CD8-positive, alpha-beta memory T cell (primary cell): ENCODE data around the gene ABHD10. TPM values are rescaled to one million over a fixed set of nuclear protein-coding genes. Genes with fewer than 3 reads are reported as not detected.

Experiments
- CTCF ChIA-PET: fragments of 350-600 bp; sonication (Branson Sonifier 250); formaldehyde crosslinking; loops from one replicate; lab custom pipeline; 2021; ENCODE audit warnings: antibody characterized with exemption; lab: Charles Lee
- POLR2A ChIA-PET: fragments of 350-600 bp; sonication (Branson Sonifier 250); formaldehyde crosslinking; loops from one replicate; lab custom pipeline; 2021; ENCODE audit warnings: antibody characterized with exemption; lab: Charles Lee
- DNase-seq, 5 donors: peaks; one replicate each; pipeline versions ENCODE4 v3.0.0 to v3.0.0-alpha.2; 2020 to 2022; ENCODE audit warnings: mixed read lengths in 1 of 5
- H3K27ac ChIP-seq: one replicate; pipeline ENCODE4 v1.7.0; 2013; ENCODE audit warnings: low read depth, mild to moderate bottlenecking, low read length, moderate library complexity
- H3K27me3 ChIP-seq: 2 replicates; pipeline ENCODE4 v1.7.0; 2013; ENCODE audit warnings: low read length, mild to moderate bottlenecking; ENCODE audit not compliant: insufficient read depth, poor library complexity, severe bottlenecking
- H3K36me3 ChIP-seq: 2 replicates; pipeline ENCODE4 v1.7.0; 2013; ENCODE audit warnings: mild to moderate bottlenecking, low read length, moderate library complexity; ENCODE audit not compliant: insufficient read depth
- H3K4me1 ChIP-seq: 2 replicates; pipeline ENCODE4 v1.7.0; 2013; ENCODE audit warnings: mild to moderate bottlenecking, low read length, moderate library complexity; ENCODE audit not compliant: insufficient read depth
- H3K4me3 ChIP-seq: 2 replicates; pipeline ENCODE4 v1.7.0; 2013; ENCODE audit warnings: mild to moderate bottlenecking, low read length
- H3K9me3 ChIP-seq: 2 replicates; pipeline ENCODE4 v1.7.0; 2013; ENCODE audit warnings: mild to moderate bottlenecking, low read length
- H3K27ac Mint-ChIP-seq, 8 donors: one replicate each; pipeline ENCODE4 v1.8.0; 2020 to 2021; ENCODE audit warnings: mixed read lengths in 8 of 8, mild to moderate bottlenecking in 6 of 8, inconsistent platforms in 3 of 8, moderate library complexity in 3 of 8
- H3K27me3 Mint-ChIP-seq, 2 donors: one replicate each; pipeline ENCODE4 v1.8.0; 2020 to 2021; ENCODE audit warnings: mixed read lengths in 2 of 2, mild to moderate bottlenecking in 1 of 2, moderate library complexity in 1 of 2
- H3K36me3 Mint-ChIP-seq, 3 donors: one replicate each; pipeline ENCODE4 v1.8.0; 2020 to 2021; ENCODE audit warnings: mixed read lengths in 3 of 3, inconsistent platforms in 1 of 3, mild to moderate bottlenecking in 1 of 3
- H3K4me1 Mint-ChIP-seq, 3 donors: one replicate each; pipeline ENCODE4 v1.8.0; 2020 to 2021; ENCODE audit warnings: mixed read lengths in 3 of 3, inconsistent platforms in 1 of 3, mild to moderate bottlenecking in 1 of 3
- H3K4me3 Mint-ChIP-seq, 7 donors: one replicate each; pipeline ENCODE4 v1.8.0; 2020 to 2021; ENCODE audit warnings: mixed read lengths in 7 of 7, mild to moderate bottlenecking in 6 of 7, moderate library complexity in 4 of 7, inconsistent platforms in 2 of 7
- H3K9me3 Mint-ChIP-seq, 5 donors: one replicate each; pipeline ENCODE4 v1.8.0; 2020 to 2022; ENCODE audit warnings: mixed read lengths in 5 of 5, mild to moderate bottlenecking in 3 of 5, moderate library complexity in 2 of 5, inconsistent platforms in 1 of 5
- polyA plus RNA-seq: library from polyadenylated mRNA; unstranded; fragments of 300-500 nt; fragmentation: Illumina TruSeq; gene quantifications from one replicate; pipeline ENCODE4 v1.2.3, GENCODE V29; 2021
- total RNA-seq, 2 experiments: library from RNA; stranded (reverse); gene quantifications; one replicate each; pipeline ENCODE4 v1.2.3, GENCODE V29; 2021

Gene ABHD10
- total RNA-seq: 10 to 100 TPM; 43.1 to 44.1 TPM
- 30.6 TPM for polyA plus RNA-seq

- CTCF ChIA-PET: interaction anchor here (0.7 to 3.9 kb wide), 14 partner anchors 10 to 552 kb away, joined by 3 to 28 read pairs (median 5); partner anchors contain the start of gene PHLDB2
- Mint-ChIP-seq H3K27me3 (peaks cover 0 to 2% of the 10 kb centered on the region in 2 donors), H3K9me3 (no peaks in the 10 kb centered on the region), H3K4me3 (peak within 1 kb of the TSS; percentile 90 to 98 (median 93)), H3K27ac (peak within 1 kb of the TSS; percentile 88 to 96 (median 92)), H3K36me3 (peaks cover 0 to 21% (median 5%) of the 10 kb centered on the region in 3 donors), H3K4me1 (peaks cover 41 to 51% (median 46%) of the 10 kb centered on the region in 3 donors)
- peak within 1 kb of the TSS; percentile 97 for H3K4me3 ChIP-seq
- no peaks in the 10 kb centered on the region for H3K36me3 ChIP-seq
- peak within 1 kb of the TSS; percentile 87 for H3K27ac ChIP-seq
- no peaks in the 10 kb centered on the region for H3K27me3 ChIP-seq
- DNase-seq: peak; percentile 92 to 99 (median 95)
- POLR2A ChIA-PET: interaction anchor here (0.5 to 2.1 kb wide), 11 partner anchors 9 to 651 kb away, joined by 3 to 13 read pairs (median 5); partner anchors contain the start of genes ATG3, PHLDB2 and SLC35A5
- no peaks in the 10 kb centered on the region for H3K9me3 ChIP-seq
- H3K4me1 ChIP-seq: peaks cover 32% of the 10 kb centered on the region
Measured at GRCh38 chr3:111978583-111979433, at the start of gene ABHD10. TSS of gene ABHD10 (plus strand) at chr3:111979026. CDS start at chr3:111979062, 36 bp downstream.

GRCh38 chr3:111929484-111929883, 49.3 kb upstream of the ABHD10 start:
- Histone ChIP-seq H3K4me1 (no peaks in the 10 kb centered on the region), H3K9me3 (no peaks in the 10 kb centered on the region), H3K4me3 (no peak overlapping the region), H3K27me3 (no peaks in the 10 kb centered on the region), H3K36me3 (no peaks in the 10 kb centered on the region), H3K27ac (no peak overlapping the region)
- POLR2A ChIA-PET: interaction anchor here (0.6 kb wide), 1 partner anchor 159 kb away, joined by 3 read pairs; no protein-coding TSS in a partner anchor
- Mint-ChIP-seq H3K9me3 (no peaks in the 10 kb centered on the region), H3K27ac (no peak overlapping the region), H3K27me3 (peaks cover 0 to 2% of the 10 kb centered on the region in 2 donors), H3K4me3 (no peak overlapping the region), H3K4me1 (no peaks in the 10 kb centered on the region), H3K36me3 (peaks cover 5 to 27% (median 7%) of the 10 kb centered on the region in 3 donors)
- no peak for DNase-seq
- CTCF ChIA-PET: no interaction called here

GRCh38 chr3:111932946-111933345, 45.9 kb upstream of the ABHD10 start:
- Histone ChIP-seq H3K4me3 (no peak overlapping the region), H3K27me3 (no peaks in the 10 kb centered on the region), H3K27ac (no peak overlapping the region), H3K9me3 (no peaks in the 10 kb centered on the region), H3K36me3 (no peaks in the 10 kb centered on the region), H3K4me1 (no peaks in the 10 kb centered on the region)
- DNase-seq: no peak
- Mint-ChIP-seq H3K9me3 (no peaks in the 10 kb centered on the region), H3K4me3 (no peak overlapping the region), H3K27ac (no peak overlapping the region), H3K27me3 (peaks cover 0 to 2% of the 10 kb centered on the region in 2 donors), H3K4me1 (no peaks in the 10 kb centered on the region), H3K36me3 (peaks cover 0 to 19% (median 6%) of the 10 kb centered on the region in 3 donors)
- CTCF ChIA-PET: no interaction called here
- POLR2A ChIA-PET: no interaction called here

- Mint-ChIP-seq H3K27ac (peak overlapping the region in 1 of 8 donors; percentile 22), H3K4me1 (no peaks in the 10 kb centered on the region), H3K27me3 (no peaks in the 10 kb centered on the region), H3K36me3 (peaks cover 7 to 39% (median 18%) of the 10 kb centered on the region in 3 donors), H3K9me3 (no peaks in the 10 kb centered on the region), H3K4me3 (no peak overlapping the region)
- Histone ChIP-seq H3K27ac (no peak overlapping the region), H3K36me3 (no peaks in the 10 kb centered on the region), H3K9me3 (no peaks in the 10 kb centered on the region), H3K27me3 (no peaks in the 10 kb centered on the region), H3K4me1 (no peaks in the 10 kb centered on the region), H3K4me3 (no peak overlapping the region)
- POLR2A ChIA-PET: no interaction called here
- CTCF ChIA-PET: no interaction called here
- DNase-seq: no peak
Measured at GRCh38 chr3:111936191-111936841, 42.5 kb upstream of the ABHD10 start.

- no peaks in the 10 kb centered on the region for H3K27me3 ChIP-seq
- Mint-ChIP-seq H3K4me1 (no peaks in the 10 kb centered on the region), H3K9me3 (no peaks in the 10 kb centered on the region), H3K27me3 (no peaks in the 10 kb centered on the region), H3K4me3 (no peak overlapping the region), H3K36me3 (peaks cover 8 to 43% (median 23%) of the 10 kb centered on the region in 3 donors), H3K27ac (no peak overlapping the region)
- POLR2A ChIA-PET: no interaction called here
- CTCF ChIA-PET: no interaction called here
- no peaks in the 10 kb centered on the region for H3K36me3 ChIP-seq
- no peak for DNase-seq
- H3K4me1 ChIP-seq: no peaks in the 10 kb centered on the region
- no peaks in the 10 kb centered on the region for H3K9me3 ChIP-seq
- H3K4me3 ChIP-seq: no peak overlapping the region
- no peak overlapping the region for H3K27ac ChIP-seq
Measured at GRCh38 chr3:111936967-111937366, 41.9 kb upstream of the ABHD10 start.

GRCh38 chr3:111937871-111938270, 41.0 kb upstream of the ABHD10 start:
- no peaks in the 10 kb centered on the region for H3K27me3 Mint-ChIP-seq
- ChIA-PET POLR2A (no interaction called here), CTCF (no interaction called here)
- no peaks in the 10 kb centered on the region for H3K9me3 Mint-ChIP-seq
- H3K27ac Mint-ChIP-seq: no peak overlapping the region
- H3K4me1 ChIP-seq: no peaks in the 10 kb centered on the region
- H3K4me1 Mint-ChIP-seq: no peaks in the 10 kb centered on the region
- no peak overlapping the region for H3K4me3 Mint-ChIP-seq
- H3K4me3 ChIP-seq: no peak overlapping the region
- H3K27ac ChIP-seq: no peak overlapping the region
- H3K9me3 ChIP-seq: no peaks in the 10 kb centered on the region
- no peak for DNase-seq
- H3K36me3 ChIP-seq: no peaks in the 10 kb centered on the region
- peaks cover 10 to 40% (median 23%) of the 10 kb centered on the region in 3 donors for H3K36me3 Mint-ChIP-seq
- no peaks in the 10 kb centered on the region for H3K27me3 ChIP-seq

- Mint-ChIP-seq H3K27ac (no peak overlapping the region), H3K9me3 (no peaks in the 10 kb centered on the region), H3K27me3 (no peaks in the 10 kb centered on the region), H3K4me1 (no peaks in the 10 kb centered on the region), H3K4me3 (no peak overlapping the region), H3K36me3 (peaks cover 9 to 34% (median 23%) of the 10 kb centered on the region in 3 donors)
- H3K4me3 ChIP-seq: no peak overlapping the region
- ChIA-PET POLR2A (no interaction called here), CTCF (no interaction called here)
- no peaks in the 10 kb centered on the region for H3K4me1 ChIP-seq
- DNase-seq: no peak
- no peaks in the 10 kb centered on the region for H3K9me3 ChIP-seq
- H3K27me3 ChIP-seq: no peaks in the 10 kb centered on the region
- no peaks in the 10 kb centered on the region for H3K36me3 ChIP-seq
- H3K27ac ChIP-seq: no peak overlapping the region
Measured at GRCh38 chr3:111939873-111940272, 39.0 kb upstream of the ABHD10 start.

GRCh38 chr3:111943533-111943932, 35.3 kb upstream of the ABHD10 start:
- H3K27me3 ChIP-seq: no peaks in the 10 kb centered on the region
- POLR2A ChIA-PET: no interaction called here
- H3K9me3 ChIP-seq: no peaks in the 10 kb centered on the region
- no peaks in the 10 kb centered on the region for H3K4me1 Mint-ChIP-seq
- no peak for DNase-seq
- H3K27ac Mint-ChIP-seq: no peak overlapping the region
- H3K9me3 Mint-ChIP-seq: no peaks in the 10 kb centered on the region
- no peaks in the 10 kb centered on the region for H3K36me3 ChIP-seq
- H3K36me3 Mint-ChIP-seq: peaks cover 9 to 40% (median 23%) of the 10 kb centered on the region in 3 donors
- no peaks in the 10 kb centered on the region for H3K27me3 Mint-ChIP-seq
- no peak overlapping the region for H3K4me3 Mint-ChIP-seq
- H3K27ac ChIP-seq: no peak overlapping the region
- CTCF ChIA-PET: no interaction called here
- H3K4me1 ChIP-seq: no peaks in the 10 kb centered on the region
- no peak overlapping the region for H3K4me3 ChIP-seq
